Breast epithelium (tissue), 3 donors: ENCODE measurements around the gene JADE2.

ENCODE experiments used
- POLR2A ChIP-seq: fragments of 450-650 bp; IDR thresholded peaks from one replicate; pipeline ENCODE4 v1.6.1; 2016; ENCODE audit warnings: antibody characterized with exemption, mild to moderate bottlenecking, moderate library complexity
- TF ChIP-seq, protein P1 (sequence below), 3 donors: fragments of 450-650 bp; IDR thresholded peaks; one replicate each; pipeline ENCODE4 v1.5.1; 2016 to 2017; ENCODE audit warnings: antibody characterized with exemption in 3 of 3, mild to moderate bottlenecking in 3 of 3, moderate library complexity in 3 of 3

GRCh38 chr5:134625559-134625958 is 100.1 kb downstream of the JADE2 start:
- TF ChIP-seq, protein P1, sequence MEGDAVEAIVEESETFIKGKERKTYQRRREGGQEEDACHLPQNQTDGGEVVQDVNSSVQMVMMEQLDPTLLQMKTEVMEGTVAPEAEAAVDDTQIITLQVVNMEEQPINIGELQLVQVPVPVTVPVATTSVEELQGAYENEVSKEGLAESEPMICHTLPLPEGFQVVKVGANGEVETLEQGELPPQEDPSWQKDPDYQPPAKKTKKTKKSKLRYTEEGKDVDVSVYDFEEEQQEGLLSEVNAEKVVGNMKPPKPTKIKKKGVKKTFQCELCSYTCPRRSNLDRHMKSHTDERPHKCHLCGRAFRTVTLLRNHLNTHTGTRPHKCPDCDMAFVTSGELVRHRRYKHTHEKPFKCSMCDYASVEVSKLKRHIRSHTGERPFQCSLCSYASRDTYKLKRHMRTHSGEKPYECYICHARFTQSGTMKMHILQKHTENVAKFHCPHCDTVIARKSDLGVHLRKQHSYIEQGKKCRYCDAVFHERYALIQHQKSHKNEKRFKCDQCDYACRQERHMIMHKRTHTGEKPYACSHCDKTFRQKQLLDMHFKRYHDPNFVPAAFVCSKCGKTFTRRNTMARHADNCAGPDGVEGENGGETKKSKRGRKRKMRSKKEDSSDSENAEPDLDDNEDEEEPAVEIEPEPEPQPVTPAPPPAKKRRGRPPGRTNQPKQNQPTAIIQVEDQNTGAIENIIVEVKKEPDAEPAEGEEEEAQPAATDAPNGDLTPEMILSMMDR (IDR thresholded peaks at IDR 0.05): no peak
- TF ChIP-seq POLR2A: no peak
